K562 (cell line): ENCODE data around the gene RGR. TPM values are rescaled to one million over a fixed set of nuclear protein-coding genes. Genes with fewer than 3 reads are reported as not detected.

Experiments
- ATAC-seq: fragments of 200-7000 bp; cut with Tn5 transposase; 3 replicates; pipeline ENCODE4 v1.9.1; 2020; ENCODE audit warnings: moderate library complexity
- BruUV-seq: library from RNA; stranded (reverse); fragments of 400-500 nt; replicated peaks from 2 replicates; lab custom pipeline; 2021; lab: Mats Ljungman, UMichigan
- CTCF ChIA-PET: fragments of 300-600 bp; formaldehyde crosslinking; extraction: SDS; loops from one replicate; lab custom pipeline; 2021; ENCODE audit warnings: low intra/inter-chr PET ratio; lab: Yijun Ruan, JAX
- POLR2A ChIA-PET: fragments of 300-600, 350-650 bp; sonication (Branson Sonifier 250); formaldehyde crosslinking; extraction: SDS; loops from one replicate; lab custom pipeline; 2021; ENCODE audit warnings: antibody characterized with exemption, inconsistent platforms; lab: Yijun Ruan, JAX
- DNase-seq, 4 experiments: peaks; one replicate each; pipeline versions ENCODE4 v3.0.0 to v3.0.0-alpha.2; 2011 to 2018; ENCODE audit warnings: low spot score in 3 of 4, mixed read lengths in 3 of 4; ENCODE audit errors: extremely low read depth in 1 of 4
- FAIRE-seq: peaks from 2 replicates; lab custom pipeline; 2011; peaks lifted over from hg19 to GRCh38; lab: Jason Lieb, UNC
- H2AFZ ChIP-seq: 2 replicates; pipeline ENCODE4 v1.6.0; 2011; ENCODE audit warnings: low read depth, low read length, control low read depth, inconsistent platforms
- H3K27ac ChIP-seq: fragments of 200-600 bp; 3 replicates; pipeline ENCODE4 v1.8.0; 2011; ENCODE audit warnings: low read depth, mild to moderate bottlenecking, control low read depth, inconsistent platforms, low read length, moderate library complexity, mixed read lengths; ENCODE audit errors: extremely low read depth
- H3K27me3 ChIP-seq, 2 experiments: fragments of 300-600 bp in 1 of 2; 2 replicates in 1 of 2; 3 replicates in 1 of 2; pipeline versions ENCODE4 v1.6.0 to v1.8.0; 2011; ENCODE audit warnings: inconsistent platforms in 2 of 2, low read length in 2 of 2, mild to moderate bottlenecking in 1 of 2, mixed read lengths in 1 of 2, moderate library complexity in 1 of 2; ENCODE audit not compliant: control insufficient read depth in 2 of 2, insufficient read depth in 2 of 2
- H3K36me3 ChIP-seq: fragments of 300-600 bp; 3 replicates; pipeline ENCODE4 v1.8.0; 2011; ENCODE audit warnings: mild to moderate bottlenecking, low read length, inconsistent platforms; ENCODE audit not compliant: control insufficient read depth, insufficient read depth
- H3K4me1 ChIP-seq, 2 experiments: fragments of 200-600 bp in 1 of 2; replicated peaks in 1 of 2; 2 replicates in 1 of 2; 3 replicates in 1 of 2; pipeline versions ENCODE4 v1.5.1 to v1.8.0; 2011; ENCODE audit warnings: inconsistent platforms in 2 of 2, low read length in 2 of 2, mild to moderate bottlenecking in 1 of 2, mixed read lengths in 1 of 2, moderate library complexity in 1 of 2; ENCODE audit not compliant: control insufficient read depth in 2 of 2, insufficient read depth in 2 of 2
- H3K4me2 ChIP-seq: 2 replicates; pipeline ENCODE4 v1.6.1; 2011; ENCODE audit warnings: low read length, control low read depth, inconsistent platforms, mixed read lengths; ENCODE audit not compliant: insufficient read depth
- H3K4me3 ChIP-seq: fragments of 200-600 bp; sonication (generic), shearing (Covaris generic); 2 replicates; pipeline ENCODE4 v1.5.1; 2016; ENCODE audit warnings: control low read depth, inconsistent platforms
- H3K79me2 ChIP-seq: fragments of 200-600 bp; 3 replicates; pipeline ENCODE4 v1.8.0; 2011; ENCODE audit warnings: low read length, inconsistent platforms; ENCODE audit not compliant: control insufficient read depth, insufficient read depth
- H3K9ac ChIP-seq, 2 experiments: 2 replicates each; pipeline versions ENCODE4 v1.6.0 to v1.6.1; 2011; ENCODE audit warnings: low read depth in 2 of 2, low read length in 2 of 2, control low read depth in 1 of 2, inconsistent platforms in 1 of 2, mild to moderate bottlenecking in 1 of 2, mixed read lengths in 1 of 2; ENCODE audit not compliant: insufficient read depth in 1 of 2
- H3K9me1 ChIP-seq: one replicate; pipeline ENCODE4 v1.6.0; 2011; ENCODE audit warnings: inconsistent platforms, mild to moderate bottlenecking, low read length, moderate library complexity; ENCODE audit not compliant: control insufficient read depth, insufficient read depth
- H3K9me3 ChIP-seq: replicated peaks from 2 replicates; pipeline ENCODE4 v1.5.1; 2011; ENCODE audit warnings: low read depth, low read length, inconsistent platforms; ENCODE audit not compliant: control insufficient read depth, insufficient read depth
- H4K20me1 ChIP-seq: replicated peaks from 2 replicates; pipeline ENCODE4 v1.6.1; 2011; ENCODE audit warnings: low read length, inconsistent platforms, mixed read lengths; ENCODE audit not compliant: control insufficient read depth, insufficient read depth
- E2F6 ChIP-seq, 2 experiments: IDR thresholded peaks; 2 replicates each; pipeline ENCODE4 v1.6.1; 2011; ENCODE audit warnings: borderline replicate concordance in 1 of 2, control low read depth in 1 of 2, low read depth in 1 of 2, low read length in 1 of 2, mild to moderate bottlenecking in 1 of 2, mixed read lengths in 1 of 2, moderate library complexity in 1 of 2; ENCODE audit not compliant: insufficient read depth in 1 of 2, insufficient read length in 1 of 2, poor library complexity in 1 of 2, severe bottlenecking in 1 of 2; ENCODE audit errors: extremely low read depth in 1 of 2
- HDAC1 ChIP-seq, 2 experiments: fragments of 450-650 bp; IDR thresholded peaks; 2 replicates each; pipeline ENCODE4 v1.6.1; 2016 to 2017; ENCODE audit warnings: inconsistent platforms in 1 of 2, mild to moderate bottlenecking in 1 of 2, moderate library complexity in 1 of 2
- LCOR ChIP-seq: sonication (generic); formaldehyde crosslinking; IDR thresholded peaks from 2 replicates; pipeline ENCODE4 v1.8.0; 2022; ENCODE audit warnings: mild to moderate bottlenecking, missing genetic modification reagents
- LEF1 ChIP-seq: fragments of 450-650 bp; IDR thresholded peaks from 2 replicates; pipeline ENCODE4 v1.6.1; 2016; ENCODE audit warnings: mild to moderate bottlenecking
- MECOM ChIP-seq: fragments of 250-450 bp; sonication (Bioruptor Pico); IDR thresholded peaks from 2 replicates; pipeline ENCODE4 v1.8.0; 2022; ENCODE audit warnings: inconsistent platforms
- NCOA6 ChIP-seq: fragments of 450-650 bp; IDR thresholded peaks from 2 replicates; pipeline ENCODE4 v1.6.1; 2017; ENCODE audit warnings: mild to moderate bottlenecking
- NKRF ChIP-seq: fragments of 450-650 bp; IDR thresholded peaks from 2 replicates; pipeline ENCODE4 v1.6.1; 2016; ENCODE audit warnings: borderline replicate concordance
- NR1H2 ChIP-seq: sonication (generic); formaldehyde crosslinking; IDR thresholded peaks from 2 replicates; pipeline ENCODE4 v1.4.0; 2020; ENCODE audit warnings: mild to moderate bottlenecking, missing genetic modification reagents
- PTRF ChIP-seq: fragments of 450-650 bp; IDR thresholded peaks from 2 replicates; pipeline ENCODE4 v1.6.1; 2016; ENCODE audit warnings: mild to moderate bottlenecking, missing genetic modification characterization, missing compliant biosample characterization
- SAP30 ChIP-seq: fragments of 200-600 bp; sonication (generic); IDR thresholded peaks from 2 replicates; pipeline ENCODE4 v1.6.1; 2012; ENCODE audit warnings: borderline replicate concordance, low read depth, mild to moderate bottlenecking, moderate library complexity, low read length, control low read depth, inconsistent platforms; ENCODE audit not compliant: insufficient read depth, poor library complexity, severe bottlenecking
- SMAD4 ChIP-seq: fragments of 250-450 bp; sonication (Bioruptor Pico); conservative IDR thresholded peaks from 2 replicates; pipeline ENCODE4 v1.8.0; 2021; ENCODE audit warnings: inconsistent platforms, mild to moderate bottlenecking, moderate library complexity
- ZBTB2 ChIP-seq: fragments of 450-650 bp; IDR thresholded peaks from 2 replicates; pipeline ENCODE4 v1.6.1; 2016; ENCODE audit warnings: antibody characterized with exemption
- ZNF146 ChIP-seq: IDR thresholded peaks from one replicate; pipeline ENCODE4 v1.6.1; 2018; ENCODE audit warnings: missing compliant biosample characterization; ENCODE audit not compliant: unreplicated experiment
- ZNF23 ChIP-seq: fragments of 250-450 bp; sonication (Bioruptor Pico); IDR thresholded peaks from 2 replicates; pipeline ENCODE4 v1.4.0; 2020; ENCODE audit warnings: mild to moderate bottlenecking
- ZNF384 ChIP-seq: IDR thresholded peaks from 2 replicates; pipeline ENCODE4 v1.6.1; 2012; ENCODE audit warnings: low read depth, low read length, improper control_type of control experiment
- ZNF668 ChIP-seq: fragments of 250-450 bp; sonication (Bioruptor Pico); IDR thresholded peaks from 2 replicates; pipeline ENCODE4 v1.8.0; 2022; ENCODE audit warnings: mild to moderate bottlenecking, inconsistent platforms
- ZNF766 ChIP-seq: fragments of 200-800 bp; sonication (Bioruptor generic); conservative IDR thresholded peaks from 2 replicates; pipeline ENCODE4 v1.6.1; 2016; ENCODE audit warnings: missing genetic modification characterization, missing compliant biosample characterization
- WGBS: fragments of 100-300 bp; shearing (Covaris generic); methylation state at CpG from one replicate; pipeline ENCODE4 v1.1.6; 2016; ENCODE audit warnings: low coverage, mixed read lengths; ENCODE audit not compliant: insufficient coverage; ENCODE audit errors: missing lambda C conversion rate; 5-methylcytosine and 5-hydroxymethylcytosine counted together
- in situ Hi-C: fragments of 300-500 bp; cut with MboI; formaldehyde crosslinking; loops from 4 replicates; pipeline ENCODE4 v1.15.0; 2018; ENCODE audit warnings: inconsistent platforms, mixed read lengths
- intact Hi-C: fragments of 100-400 bp; cut with micrococcal nuclease; formaldehyde crosslinking; loops from 2 replicates; pipeline ENCODE4 v1.14.2; 2022
- polyA plus RNA-seq, 8 experiments: library from polyadenylated mRNA; depleted of rRNA in 4 of 8; stranded (reverse) in 5 of 8; unstranded in 3 of 8; fragments of >200 nt; fragmentation: Nextera tagmentation in 2 of 8; fragmentation: Illumina TruSeq in 1 of 8; extraction: Ambion mirVana in 2 of 8; extraction: Trizol in 1 of 8; gene quantifications; 2 replicates each; pipeline versions ENCODE4 v1.2.1 to v1.2.3, GENCODE V29; 2011 to 2014; ENCODE audit warnings: inconsistent platforms in 1 of 8, missing spikeins in 1 of 8
- total RNA-seq, 7 experiments: library from RNA; depleted of rRNA in 6 of 7; stranded (reverse); fragments of >200 nt in 6 of 7; fragmentation: Illumina TruSeq in 2 of 7; extraction: Trizol in 2 of 7; gene quantifications; 2 replicates each; pipeline versions ENCODE4 v1.2.1 to v1.2.3, GENCODE V29; 2011 to 2021; ENCODE audit warnings: low replicate concordance in 1 of 7

RGR gene
- total and polyA plus RNA-seq, 9 of the 15 experiments (the other 6 are each of a cell fraction or from before 2014, with no cell fraction given) = not detected

GRCh38 chr10:84290235-84290634, 45.4 kb downstream of the RGR start (continued):
- TF ChIP-seq MECOM (CRISPR knock-in tag) (no peak), NKRF (no peak), ZNF384 (no peak), ZBTB2 (no peak)

DNA sequence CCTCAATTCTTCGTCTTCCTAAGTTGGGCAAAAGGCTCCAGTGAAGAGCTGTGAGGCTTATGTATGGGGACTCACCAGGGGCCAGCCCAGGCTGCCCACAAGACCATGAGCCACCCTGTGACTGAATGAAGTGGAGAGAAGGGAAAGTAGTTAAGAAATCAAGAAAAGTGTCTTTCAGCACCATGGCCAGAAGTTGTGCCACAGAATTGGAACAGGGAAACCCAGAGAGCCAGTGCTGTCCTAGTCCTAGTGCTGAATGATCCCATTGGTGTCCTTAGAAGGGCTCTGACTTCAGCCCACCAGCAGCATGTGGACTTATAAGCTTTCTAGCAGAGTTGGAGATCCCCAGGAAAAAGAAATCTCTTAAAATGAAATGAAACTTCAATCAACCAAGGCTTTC, 46.5 kb downstream of the RGR start:
- H4K20me1 ChIP-seq = 0 out of 2 replicates have a peak, but pooled peaks cover 7% of the 10 kb centered on the region
- WGBS = 5% methylated on average over 1 of the region's 1 CpG
- no peak overlapping the region for H3K9ac ChIP-seq
- H3K9me3 ChIP-seq = no peaks in the 10 kb centered on the region
- peak in 3 of 4 experiments; percentile 32 to 53 (median 37) for DNase-seq
- H3K4me1 ChIP-seq = peaks cover 7 to 19% of the 10 kb centered on the region in 2 experiments; a peak in 4 of 5 replicates
- ATAC-seq = peak; percentile 41; the same call in 2 of the 3 replicates
- no peak overlapping the region for H3K4me2 ChIP-seq
- peaks cover 4% of the 10 kb centered on the region for H3K9me1 ChIP-seq
- intact Hi-C loops = no loop called here
- H3K27me3 ChIP-seq = no peaks in the 10 kb centered on the region
- CTCF ChIA-PET = no interaction called here
- no peaks in the 10 kb centered on the region for H3K36me3 ChIP-seq
- peak; percentile 19 for FAIRE-seq
- in situ Hi-C loops = no loop called here
- H2AFZ ChIP-seq = no peak overlapping the region
- POLR2A ChIA-PET = no interaction called here
- no peak overlapping the region for H3K4me3 ChIP-seq
- no peak overlapping the region for H3K27ac ChIP-seq
- no TSS peak for BruUV-seq
- no peaks in the 10 kb centered on the region for H3K79me2 ChIP-seq
- peak; percentile 47; the same call in 1 of the 2 replicates for TF ChIP-seq PTRF (tag)
- TF ChIP-seq LEF1 = no peak
- peak; percentile 64 for TF ChIP-seq SAP30
- peak; percentile 86 for TF ChIP-seq ZNF766 (CRISPR knock-in tag)
- no peak for TF ChIP-seq E2F6 (IDR thresholded peaks at IDR 0.05; ENCODE audit: borderline replicate concordance in 1 of 2, extremely low read depth in 1 of 2, insufficient read depth in 1 of 2, insufficient read length in 1 of 2, low read depth in 1 of 2, low read length in 1 of 2, poor library complexity in 1 of 2, severe bottlenecking in 1 of 2)
- TF ChIP-seq NCOA6 = peak; percentile 92
- TF ChIP-seq MECOM (CRISPR knock-in tag) = peak; percentile 74
- 0 out of 2 replicates have a peak, but pooled peaks have one; percentile 83 for TF ChIP-seq NR1H2 (CRISPR knock-in tag)
- 0 out of 2 replicates have a peak, but pooled peaks have one; percentile 49 for TF ChIP-seq SMAD4
- 0 out of 2 replicates have a peak, but pooled peaks have one; percentile 62 for TF ChIP-seq LCOR (CRISPR knock-in tag)
- 0 out of 2 replicates have a peak, but pooled peaks have one; percentile 10 for TF ChIP-seq ZNF668 (CRISPR knock-in tag)
- no peak for TF ChIP-seq ZNF23 (CRISPR knock-in tag)
- TF ChIP-seq ZNF146 = peak; percentile 39
- peak in 1 of 2 experiments; percentile 78; a peak in 2 of 4 replicates for TF ChIP-seq HDAC1 (IDR thresholded peaks at IDR 0.05)
